ENCODE data around the gene SLC22A1. TPM values are rescaled to one million over a fixed set of nuclear protein-coding genes. Genes with fewer than 3 reads are reported as not detected.

Gene SLC22A1
- total and polyA plus RNA-seq, 2 experiments from 2014 or later: 0.10 to 0.65 TPM

DNA sequence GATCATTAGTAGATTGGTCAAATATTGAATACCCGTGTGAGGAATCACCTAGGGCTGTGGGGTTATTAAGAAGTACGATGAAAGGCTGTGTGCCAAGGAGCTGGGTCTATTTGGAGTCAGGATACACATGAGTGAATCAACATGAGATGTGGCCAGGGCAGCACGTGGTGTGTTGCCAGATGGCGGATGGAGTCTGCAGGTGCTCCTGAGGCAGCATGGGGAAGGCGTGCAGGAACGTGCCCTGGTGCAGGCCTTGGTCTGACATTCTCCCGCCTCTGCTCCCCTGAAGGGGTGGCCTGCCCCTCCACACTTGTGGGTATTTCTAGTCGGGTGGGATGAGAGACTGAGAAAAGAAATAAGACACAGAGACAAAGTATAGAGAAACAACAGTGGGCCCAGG, 39.0 kb upstream of the SLC22A1 start:
- Mint-ChIP-seq H3K36me3 (ENCODE audit: low read depth) (peaks cover 87% of the 10 kb centered on the region), H3K4me1 (peaks cover 3% of the 10 kb centered on the region; the same call in 2 of the 3 replicates), H3K27ac (peak overlapping the region; percentile 56), H3K4me3 (no peak overlapping the region), H3K9me3 (peaks cover 11% of the 10 kb centered on the region), H3K27me3 (ENCODE audit: insufficient read depth, low read depth, poor library complexity) (peaks cover 10% of the 10 kb centered on the region)
- DNase-seq (ENCODE audit: low spot score): no peak
- H3F3A ChIP-seq (replicated peaks; ENCODE audit: low read depth): no peaks in the 10 kb centered on the region
- no peak overlapping the region for H3K4me3 ChIP-seq
- H3K27me3 ChIP-seq (ENCODE audit: insufficient read depth): no peaks in the 10 kb centered on the region
- no peak for ATAC-seq
- no peak overlapping the region for H3K27ac ChIP-seq (ENCODE audit: low read depth)
- no peaks in the 10 kb centered on the region; the same call in 1 of the 2 replicates for H4K20me1 ChIP-seq (replicated peaks; ENCODE audit: insufficient read depth)
- peaks cover 45% of the 10 kb centered on the region for H3K36me3 ChIP-seq (ENCODE audit: insufficient read depth)
- H2AFZ ChIP-seq: no peak overlapping the region
- no peak overlapping the region for H3K4me2 ChIP-seq
- TF ChIP-seq ZNF114 (CRISPR knock-in tag; IDR thresholded peaks at IDR 0.05): no peak
- TF ChIP-seq, protein P1, sequence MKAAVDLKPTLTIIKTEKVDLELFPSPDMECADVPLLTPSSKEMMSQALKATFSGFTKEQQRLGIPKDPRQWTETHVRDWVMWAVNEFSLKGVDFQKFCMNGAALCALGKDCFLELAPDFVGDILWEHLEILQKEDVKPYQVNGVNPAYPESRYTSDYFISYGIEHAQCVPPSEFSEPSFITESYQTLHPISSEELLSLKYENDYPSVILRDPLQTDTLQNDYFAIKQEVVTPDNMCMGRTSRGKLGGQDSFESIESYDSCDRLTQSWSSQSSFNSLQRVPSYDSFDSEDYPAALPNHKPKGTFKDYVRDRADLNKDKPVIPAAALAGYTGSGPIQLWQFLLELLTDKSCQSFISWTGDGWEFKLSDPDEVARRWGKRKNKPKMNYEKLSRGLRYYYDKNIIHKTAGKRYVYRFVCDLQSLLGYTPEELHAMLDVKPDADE (IDR thresholded peaks at IDR 0.05): no peak
- no peak for TF ChIP-seq NANOG (IDR thresholded peaks at IDR 0.05; ENCODE audit: borderline replicate concordance)
- H3K79me2 ChIP-seq (replicated peaks; ENCODE audit: insufficient read depth): no peaks in the 10 kb centered on the region
- no peaks in the 10 kb centered on the region for H3K9me2 ChIP-seq (ENCODE audit: insufficient read depth)
- H3K4me1 ChIP-seq (ENCODE audit: insufficient read depth): no peaks in the 10 kb centered on the region

DNA sequence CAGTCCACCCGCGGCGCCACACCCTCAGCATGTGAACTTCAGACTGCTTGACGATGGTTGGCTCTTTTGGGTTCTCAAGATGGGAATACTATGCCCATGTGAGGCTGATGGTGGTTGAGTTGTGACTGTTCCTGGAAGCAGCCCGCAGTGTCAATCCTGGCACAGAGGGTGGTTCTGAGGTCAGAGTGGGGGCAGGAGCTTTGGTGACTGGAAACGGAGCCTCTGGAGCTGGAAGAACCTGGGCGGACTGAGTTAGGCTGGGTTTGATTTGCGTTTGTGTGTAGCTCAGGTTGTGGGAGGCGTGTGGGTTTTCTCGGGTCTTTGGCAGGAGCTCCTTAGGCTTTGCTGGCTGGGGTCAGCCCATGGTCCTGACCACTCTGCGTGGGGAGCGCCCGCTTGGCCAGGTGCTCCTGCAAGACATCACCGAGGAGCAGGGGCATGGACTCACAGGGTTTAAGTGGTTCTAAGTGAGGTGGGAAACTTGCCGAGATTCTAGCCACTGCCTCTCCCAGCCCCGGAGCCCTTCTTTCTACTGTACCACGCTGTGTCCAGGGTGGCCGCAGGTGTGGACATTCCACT, 37.3 kb upstream of the SLC22A1 start:
- no peaks in the 10 kb centered on the region for H3K9me2 ChIP-seq (ENCODE audit: insufficient read depth)
- peaks cover 4% of the 10 kb centered on the region; the same call in 1 of the 2 replicates for H4K20me1 ChIP-seq (replicated peaks; ENCODE audit: insufficient read depth)
- peaks cover 51% of the 10 kb centered on the region for H3K36me3 ChIP-seq (ENCODE audit: insufficient read depth)
- no peak overlapping the region for H3K4me3 ChIP-seq
- H3F3A ChIP-seq (replicated peaks; ENCODE audit: low read depth): 0 out of 2 replicates have a peak, but pooled peaks cover 3% of the 10 kb centered on the region
- no peaks in the 10 kb centered on the region for H3K27me3 ChIP-seq (ENCODE audit: insufficient read depth)
- no peak overlapping the region for H3K27ac ChIP-seq (ENCODE audit: low read depth)
- Mint-ChIP-seq H3K27me3 (ENCODE audit: insufficient read depth, low read depth, poor library complexity) (peaks cover 6% of the 10 kb centered on the region), H3K4me1 (peaks cover 3% of the 10 kb centered on the region; the same call in 2 of the 3 replicates), H3K36me3 (ENCODE audit: low read depth) (peaks cover 86% of the 10 kb centered on the region), H3K4me3 (no peak overlapping the region), H3K9me3 (peaks cover 11% of the 10 kb centered on the region), H3K27ac (no peak overlapping the region)
- TF ChIP-seq POLR2AphosphoS5 (IDR thresholded peaks at IDR 0.05; ENCODE audit: low read depth) (no peak), EZH2phosphoT487 (IDR thresholded peaks at IDR 0.05; ENCODE audit: unreplicated experiment) (no peak), STAT1 (IDR thresholded peaks at IDR 0.05; ENCODE audit: unreplicated experiment) (no peak)
- TF ChIP-seq, protein P2, sequence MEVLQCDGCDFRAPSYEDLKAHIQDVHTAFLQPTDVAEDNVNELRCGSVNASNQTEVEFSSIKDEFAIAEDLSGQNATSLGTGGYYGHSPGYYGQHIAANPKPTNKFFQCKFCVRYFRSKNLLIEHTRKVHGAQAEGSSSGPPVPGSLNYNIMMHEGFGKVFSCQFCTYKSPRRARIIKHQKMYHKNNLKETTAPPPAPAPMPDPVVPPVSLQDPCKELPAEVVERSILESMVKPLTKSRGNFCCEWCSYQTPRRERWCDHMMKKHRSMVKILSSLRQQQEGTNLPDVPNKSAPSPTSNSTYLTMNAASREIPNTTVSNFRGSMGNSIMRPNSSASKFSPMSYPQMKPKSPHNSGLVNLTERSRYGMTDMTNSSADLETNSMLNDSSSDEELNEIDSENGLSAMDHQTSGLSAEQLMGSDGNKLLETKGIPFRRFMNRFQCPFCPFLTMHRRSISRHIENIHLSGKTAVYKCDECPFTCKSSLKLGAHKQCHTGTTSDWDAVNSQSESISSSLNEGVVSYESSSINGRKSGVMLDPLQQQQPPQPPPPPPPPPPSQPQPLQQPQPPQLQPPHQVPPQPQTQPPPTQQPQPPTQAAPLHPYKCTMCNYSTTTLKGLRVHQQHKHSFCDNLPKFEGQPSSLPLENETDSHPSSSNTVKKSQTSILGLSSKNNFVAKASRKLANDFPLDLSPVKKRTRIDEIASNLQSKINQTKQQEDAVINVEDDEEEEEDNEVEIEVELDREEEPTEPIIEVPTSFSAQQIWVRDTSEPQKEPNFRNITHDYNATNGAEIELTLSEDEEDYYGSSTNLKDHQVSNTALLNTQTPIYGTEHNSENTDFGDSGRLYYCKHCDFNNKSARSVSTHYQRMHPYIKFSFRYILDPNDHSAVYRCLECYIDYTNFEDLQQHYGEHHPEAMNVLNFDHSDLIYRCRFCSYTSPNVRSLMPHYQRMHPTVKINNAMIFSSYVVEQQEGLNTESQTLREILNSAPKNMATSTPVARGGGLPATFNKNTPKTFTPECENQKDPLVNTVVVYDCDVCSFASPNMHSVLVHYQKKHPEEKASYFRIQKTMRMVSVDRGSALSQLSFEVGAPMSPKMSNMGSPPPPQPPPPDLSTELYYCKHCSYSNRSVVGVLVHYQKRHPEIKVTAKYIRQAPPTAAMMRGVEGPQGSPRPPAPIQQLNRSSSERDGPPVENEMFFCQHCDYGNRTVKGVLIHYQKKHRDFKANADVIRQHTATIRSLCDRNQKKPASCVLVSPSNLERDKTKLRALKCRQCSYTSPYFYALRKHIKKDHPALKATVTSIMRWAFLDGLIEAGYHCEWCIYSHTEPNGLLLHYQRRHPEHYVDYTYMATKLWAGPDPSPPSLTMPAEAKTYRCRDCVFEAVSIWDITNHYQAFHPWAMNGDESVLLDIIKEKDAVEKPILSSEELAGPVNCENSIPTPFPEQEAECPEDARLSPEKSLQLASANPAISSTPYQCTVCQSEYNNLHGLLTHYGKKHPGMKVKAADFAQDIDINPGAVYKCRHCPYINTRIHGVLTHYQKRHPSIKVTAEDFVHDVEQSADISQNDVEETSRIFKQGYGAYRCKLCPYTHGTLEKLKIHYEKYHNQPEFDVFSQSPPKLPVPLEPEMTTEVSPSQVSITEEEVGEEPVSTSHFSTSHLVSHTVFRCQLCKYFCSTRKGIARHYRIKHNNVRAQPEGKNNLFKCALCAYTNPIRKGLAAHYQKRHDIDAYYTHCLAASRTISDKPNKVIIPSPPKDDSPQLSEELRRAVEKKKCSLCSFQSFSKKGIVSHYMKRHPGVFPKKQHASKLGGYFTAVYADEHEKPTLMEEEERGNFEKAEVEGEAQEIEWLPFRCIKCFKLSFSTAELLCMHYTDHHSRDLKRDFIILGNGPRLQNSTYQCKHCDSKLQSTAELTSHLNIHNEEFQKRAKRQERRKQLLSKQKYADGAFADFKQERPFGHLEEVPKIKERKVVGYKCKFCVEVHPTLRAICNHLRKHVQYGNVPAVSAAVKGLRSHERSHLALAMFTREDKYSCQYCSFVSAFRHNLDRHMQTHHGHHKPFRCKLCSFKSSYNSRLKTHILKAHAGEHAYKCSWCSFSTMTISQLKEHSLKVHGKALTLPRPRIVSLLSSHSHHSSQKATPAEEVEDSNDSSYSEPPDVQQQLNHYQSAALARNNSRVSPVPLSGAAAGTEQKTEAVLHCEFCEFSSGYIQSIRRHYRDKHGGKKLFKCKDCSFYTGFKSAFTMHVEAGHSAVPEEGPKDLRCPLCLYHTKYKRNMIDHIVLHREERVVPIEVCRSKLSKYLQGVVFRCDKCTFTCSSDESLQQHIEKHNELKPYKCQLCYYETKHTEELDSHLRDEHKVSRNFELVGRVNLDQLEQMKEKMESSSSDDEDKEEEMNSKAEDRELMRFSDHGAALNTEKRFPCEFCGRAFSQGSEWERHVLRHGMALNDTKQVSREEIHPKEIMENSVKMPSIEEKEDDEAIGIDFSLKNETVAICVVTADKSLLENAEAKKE (CRISPR knock-in tag; IDR thresholded peaks at IDR 0.05): no peak
- TF ChIP-seq, protein P1 (IDR thresholded peaks at IDR 0.05): no peak
- H3K4me2 ChIP-seq: no peak overlapping the region
- no peak for ATAC-seq
- H2AFZ ChIP-seq: no peak overlapping the region
- H3K4me1 ChIP-seq (ENCODE audit: insufficient read depth): no peaks in the 10 kb centered on the region
- DNase-seq (ENCODE audit: low spot score): no peak
- no peaks in the 10 kb centered on the region for H3K79me2 ChIP-seq (replicated peaks; ENCODE audit: insufficient read depth)

Measured in GM23338 (cell line).